Heart left ventricle (tissue), 16 donors: ENCODE measurements around the gene CMKLR1. TPM values are rescaled to one million over a fixed set of nuclear protein-coding genes. Genes with fewer than 3 reads are reported as not detected.
A peak's percentile ranks its signal among the peaks of the same experiment; 100 is the strongest.

Experiments used
- ATAC-seq, 4 donors: fragments of 200-7000 bp; cut with Tn5 transposase; one replicate each; pipeline ENCODE4 v1.9.1; 2020 to 2022; ENCODE audit warnings: moderate library complexity in 4 of 4, mild to moderate bottlenecking in 3 of 4, moderate number of reproducible peaks in 1 of 4
- DNase-seq, 5 donors: peaks; one replicate each; pipeline ENCODE4 v3.0.0-alpha.2; 2020
- H3K27ac ChIP-seq, 12 donors: fragments of 200-600 bp; sonication (generic) in 4 of 12; one replicate each; pipeline versions ENCODE4 v1.5.0 to v1.8.0; 2016 to 2022; ENCODE audit warnings: mild to moderate bottlenecking in 2 of 12
- H3K27me3 ChIP-seq, 9 donors: fragments of 200-600 bp; sonication (generic) in 2 of 9; one replicate each; pipeline versions ENCODE4 v1.5.1 to v1.8.0; 2016 to 2022; ENCODE audit warnings: mild to moderate bottlenecking in 3 of 9
- H3K36me3 ChIP-seq, 9 donors: fragments of 200-600 bp; sonication (generic) in 2 of 9; one replicate each; pipeline versions ENCODE4 v1.5.0 to v1.8.0; 2018 to 2022; ENCODE audit warnings: mild to moderate bottlenecking in 2 of 9
- H3K4me1 ChIP-seq, 12 donors: fragments of 200-600 bp; sonication (generic) in 4 of 12; one replicate each; pipeline versions ENCODE4 v1.5.0 to v1.8.0; 2016 to 2022; ENCODE audit warnings: mild to moderate bottlenecking in 3 of 12
- H3K4me3 ChIP-seq, 12 donors: fragments of 200-600 bp; sonication (generic) in 4 of 12; one replicate each; pipeline versions ENCODE4 v1.5.0 to v1.8.0; 2017 to 2022; ENCODE audit warnings: mild to moderate bottlenecking in 9 of 12, moderate library complexity in 4 of 12
- H3K9me3 ChIP-seq, 12 donors: fragments of 200-600 bp; sonication (generic) in 4 of 12; one replicate each; pipeline versions ENCODE4 v1.5.0 to v1.8.0; 2016 to 2022; ENCODE audit warnings: mild to moderate bottlenecking in 1 of 12
- CTCF ChIP-seq, 12 donors: fragments of 200-600 bp; sonication (generic) in 4 of 12; IDR thresholded peaks; one replicate each; pipeline versions ENCODE4 v1.5.0 to v1.8.0; 2018 to 2022; ENCODE audit warnings: antibody characterized with exemption in 12 of 12, mild to moderate bottlenecking in 5 of 12
- POLR2A ChIP-seq, 2 donors: fragments of 450-650 bp; IDR thresholded peaks; one replicate each; pipeline ENCODE4 v1.6.1; 2017; ENCODE audit warnings: antibody characterized with exemption in 2 of 2, mild to moderate bottlenecking in 2 of 2, moderate library complexity in 2 of 2
- WGBS, 4 donors: extraction: QIAGEN DNeasy Blood & Tissue Kit in 2 of 4; methylation state at CpG; one replicate each; pipeline versions ENCODE4 v1.1.5 to v1.1.7; 2013 to 2018; 5-methylcytosine and 5-hydroxymethylcytosine counted together
- intact Hi-C, 10 donors: fragments of 100-400 bp; cut with DNase I; formaldehyde crosslinking; loops; one replicate each; pipeline versions ENCODE4 v1.11.1 to v1.14.2; 2022
- polyA plus RNA-seq, 2 donors: library from polyadenylated mRNA; stranded (reverse); fragments of 200-250 nt; gene quantifications; one replicate each; pipeline ENCODE4 v1.2.3, GENCODE V29; 2013
- total RNA-seq, 9 donors: library from RNA; depleted of rRNA in 2 of 9; stranded (reverse); fragments of >200 nt in 2 of 9; fragmentation: NEBNext Ultra II Directional in 3 of 9; extraction: Animal tissue kit (Norgen Biotek cat#: 25700) in 3 of 9; gene quantifications; one replicate each; pipeline versions ENCODE4 v1.1.0 to v1.2.4, GENCODE V29; 2016 to 2023
- donor health status: ischemic (EF 13 %, LVEDD 7.1; RV severe dilation, severe dysfunction).
- donor health status: healthy with polysubstance abuse.
- donor health status: DM: no; HTN: yes; CAD: no.
- donor health status: DM: no; HTN: no; CAD: no.
- donor health status: ischemic (EF 25% LVEDD 6.9; RV normal size, moderate dysfunction).
- donor health status: ischemic (EF 25% LVEDD 5.7; RV mildly dilated, moderate dysfunction).
- donor health status: healthy.
- donor health status: DM: yes; HTN: yes; CAD: no.
- donor health status: ischemic (EF 35%, LVEDD 5.7; RV mildly dilated, moderate dysfunction).
- donor health status: nonischemic (EF 11% LVEDD 7.7; RV severe dilation, severe dysfunction).
- donor health status: DM: yes; HTN: yes; CAD: no.
- donor health status: PGD.
- donor health status: ischemic (EF 29% LVEDD 5.4; RV normal size, mild dysfunction).
- donor health status: nonischemic (EF 23%, LVEDD 6.1; RV moderate dilation, normal function).

Gene CMKLR1
- total and polyA plus RNA-seq, 11 donors = 2.0 to 47.3 (median 7.0) TPM

DNA sequence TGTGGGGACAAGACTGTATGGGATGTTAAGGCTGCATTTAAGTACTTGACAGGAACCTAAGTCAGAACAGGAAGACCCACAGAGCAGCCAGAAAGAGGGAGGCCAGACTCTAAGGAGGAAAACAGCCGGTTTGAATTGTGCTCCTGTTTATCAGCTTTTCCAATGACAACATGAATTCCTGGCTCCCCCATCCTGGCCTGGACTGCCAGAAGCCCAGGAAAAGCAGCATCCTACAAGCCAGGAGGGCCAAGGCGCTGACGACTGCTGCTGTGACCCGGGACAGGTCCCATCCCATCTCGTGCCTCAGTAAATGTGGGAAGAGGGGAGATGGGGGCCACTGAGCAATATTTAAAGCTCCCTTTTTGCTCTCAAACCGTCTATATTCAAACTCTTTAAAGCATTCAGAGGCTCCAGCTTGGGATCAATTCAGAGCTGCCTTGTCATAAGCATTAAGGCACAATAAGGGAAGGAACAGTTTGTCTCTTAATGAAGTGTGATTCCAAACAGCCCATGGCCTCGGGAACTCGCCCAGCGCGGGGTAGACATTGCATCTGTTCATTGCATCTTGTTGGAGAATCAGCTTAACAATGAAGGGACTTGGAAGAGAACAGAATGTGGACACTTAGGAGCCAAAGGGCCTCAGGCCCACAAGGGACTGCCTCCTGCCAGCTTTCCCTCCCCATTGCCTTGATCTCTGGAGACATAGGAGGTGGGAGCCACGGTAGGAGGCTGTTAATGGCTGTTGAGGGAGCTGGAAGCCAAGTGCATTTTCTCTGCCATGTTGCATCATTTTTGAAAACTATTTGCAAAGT lies 49.6 kb downstream of the CMKLR1 start:
- H3K4me3 ChIP-seq = no peak overlapping the region
- ATAC-seq = peak; percentile 57 to 74 (median 64)
- TF ChIP-seq CTCF (IDR thresholded peaks at IDR 0.05) = no peak
- TF ChIP-seq POLR2A (IDR thresholded peaks at IDR 0.05) = no peak

DNA sequence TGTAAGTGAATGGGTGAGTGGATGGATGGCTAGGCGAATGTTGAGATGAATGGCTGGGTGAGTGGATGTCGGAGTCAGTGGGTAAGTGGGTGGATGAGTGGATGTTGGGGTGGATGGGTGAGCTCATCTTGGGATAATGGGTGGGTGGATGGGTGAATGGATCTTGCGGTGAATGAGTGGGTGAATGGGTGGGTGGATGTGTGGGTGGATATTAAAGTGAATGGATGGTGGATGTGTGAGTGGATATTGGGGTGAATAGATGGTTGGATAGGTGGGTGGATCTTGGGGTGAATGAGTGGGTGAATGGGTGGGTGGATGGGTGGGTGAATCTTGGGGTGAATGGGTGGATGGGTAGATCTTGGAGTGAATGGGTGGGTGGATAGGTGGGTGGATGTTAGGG lies 51.9 kb downstream of the CMKLR1 start:
- 97% methylated on average over 3 of the region's 3 CpGs for WGBS, 4 donors
- no peak overlapping the region for H3K4me3 ChIP-seq
- no peak for ATAC-seq
- peaks cover 0 to 23% (median 10%) of the 10 kb centered on the region in 9 donors for H3K36me3 ChIP-seq
- intact Hi-C loops = no loop called here
- H3K9me3 ChIP-seq = no peaks in the 10 kb centered on the region
- H3K4me1 ChIP-seq = peaks cover 0 to 33% (median 8%) of the 10 kb centered on the region in 12 donors
- H3K27ac ChIP-seq = no peak overlapping the region
- TF ChIP-seq POLR2A (IDR thresholded peaks at IDR 0.05) (no peak), CTCF (IDR thresholded peaks at IDR 0.05) (no peak)
- DNase-seq = no peak
- H3K27me3 ChIP-seq = peaks cover 0 to 3% (median 0%) of the 10 kb centered on the region in 9 donors

More for the DNA sequence above, 49.6 kb downstream of the CMKLR1 start:
- Histone ChIP-seq H3K36me3 (peaks cover 0 to 36% (median 17%) of the 10 kb centered on the region in 9 donors), H3K4me1 (peaks cover 0 to 24% (median 6%) of the 10 kb centered on the region in 12 donors), H3K27ac (peak overlapping the region in 9 of 12 donors; percentile 28 to 83 (median 55)), H3K9me3 (no peaks in the 10 kb centered on the region), H3K27me3 (peaks cover 0 to 3% (median 0%) of the 10 kb centered on the region in 9 donors)
- WGBS, 4 donors = 30 to 39% (median 33%) methylated on average over 9 to 11 of the region's 11 CpGs
- peak in 3 of 5 donors; percentile 39 to 67 (median 44) for DNase-seq
- intact Hi-C loops = no loop called here

DNA sequence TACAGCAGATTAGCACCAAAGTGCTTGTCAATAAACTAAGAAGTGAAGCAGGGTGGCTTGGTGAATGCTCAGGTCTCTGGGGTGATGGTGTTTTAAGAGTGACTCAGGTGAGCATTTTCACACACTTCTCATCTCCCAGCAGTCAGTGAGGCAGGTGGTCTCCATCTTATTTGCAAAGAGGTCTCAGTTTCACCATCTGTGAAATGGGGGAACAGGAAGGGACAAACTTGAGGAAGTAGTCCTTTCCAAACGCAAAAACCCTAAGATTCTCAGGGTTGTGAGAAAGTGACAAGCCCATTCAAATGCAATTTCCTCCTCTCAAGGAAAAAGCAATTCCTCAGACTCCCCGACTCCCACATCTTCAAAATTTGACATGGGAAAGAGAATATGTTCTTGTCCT lies 54.1 kb downstream of the CMKLR1 start:
- Histone ChIP-seq H3K9me3 (no peaks in the 10 kb centered on the region), H3K27ac (no peak overlapping the region), H3K36me3 (peaks cover 0 to 6% (median 0%) of the 10 kb centered on the region in 9 donors), H3K27me3 (peaks cover 0 to 3% (median 0%) of the 10 kb centered on the region in 9 donors), H3K4me3 (no peak overlapping the region), H3K4me1 (peaks cover 0 to 27% (median 7%) of the 10 kb centered on the region in 12 donors)
- TF ChIP-seq CTCF (IDR thresholded peaks at IDR 0.05) (no peak), POLR2A (IDR thresholded peaks at IDR 0.05) (no peak)
- DNase-seq (no peak), ATAC-seq (no peak)
- intact Hi-C loops = no loop called here
- WGBS, 4 donors = 35 to 45% (median 39%) methylated on average over 2 of the region's 2 CpGs

GRCh38 chr12:108284163-108284562 lies 54.9 kb downstream of the CMKLR1 start:
- 63 to 78% (median 71%) methylated on average over 7 of the region's 7 CpGs for WGBS, 4 donors
- TF ChIP-seq CTCF (IDR thresholded peaks at IDR 0.05) = no peak
- no peak for TF ChIP-seq POLR2A (IDR thresholded peaks at IDR 0.05)
- Histone ChIP-seq H3K36me3 (no peaks in the 10 kb centered on the region), H3K9me3 (no peaks in the 10 kb centered on the region), H3K27ac (no peak overlapping the region), H3K4me3 (no peak overlapping the region), H3K4me1 (peaks cover 0 to 19% (median 4%) of the 10 kb centered on the region in 12 donors), H3K27me3 (peaks cover 0 to 3% (median 0%) of the 10 kb centered on the region in 9 donors)
- DNase-seq = no peak
- intact Hi-C loops = no loop called here
- ATAC-seq = no peak
